ENCODE results near the gene TRIM62.

DNA sequence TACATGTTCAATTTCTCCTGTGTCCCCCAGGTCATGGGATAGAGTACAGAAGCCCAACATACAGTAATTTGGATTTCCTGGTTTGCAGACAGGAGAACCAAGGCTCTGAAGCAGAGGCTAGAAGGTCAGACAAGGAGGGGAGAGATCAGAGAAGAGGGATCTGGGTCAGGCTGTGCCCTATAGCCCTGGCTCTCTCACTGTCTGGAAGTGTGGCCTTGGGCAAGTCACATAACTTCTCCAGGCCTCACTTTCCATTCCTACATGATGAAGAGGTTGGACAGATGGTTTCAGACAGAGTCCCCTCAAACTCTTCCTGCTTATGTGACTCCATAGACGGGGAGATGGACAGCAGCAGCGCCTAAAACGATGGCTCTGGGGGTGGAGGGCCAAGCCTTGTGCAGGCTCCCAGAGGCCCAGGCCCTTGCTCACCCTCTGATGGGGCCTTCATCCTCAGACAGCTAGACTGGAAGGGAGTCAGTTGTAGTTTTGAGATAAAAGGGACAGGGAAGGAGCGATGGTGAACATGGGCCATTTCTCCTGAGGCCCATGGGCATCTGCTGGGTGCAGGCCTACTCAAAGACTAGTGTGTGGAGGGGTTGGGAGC is 2.9 kb downstream of the TRIM62 start:
- TF ChIP-seq POLR2A (IDR thresholded peaks at IDR 0.05; ENCODE audit: low read length) = no peak
- TF ChIP-seq GATA1 (IDR thresholded peaks at IDR 0.05; ENCODE audit: low read depth, low read length) = no peak
